TTC549 (cell line): ENCODE results near the gene GTF2F2.
"Not testable (repeated sequence)": the region's sequence is repeated elsewhere in the genome, so short reads cannot be mapped to it uniquely, and the experiment has no call there.

Experiments used
- FAIRE-seq: peaks from 2 replicates; lab custom pipeline; 2012; peaks lifted over from hg19 to GRCh38; lab: Jason Lieb, UNC

GTF2F2 gene

GRCh38 chr13:45180713-45181601 lies 60.6 kb downstream of the GTF2F2 start:
- no peak for FAIRE-seq

GRCh38 chr13:45184693-45185092 lies 64.4 kb downstream of the GTF2F2 start:
- FAIRE-seq, result no peak

- FAIRE-seq, result no peak
These were observed 65.0 kb downstream of the GTF2F2 start for GRCh38 chr13:45185286-45185685.

GRCh38 chr13:45189077-45189476 lies 68.8 kb downstream of the GTF2F2 start:
- FAIRE-seq, result not testable (repeated sequence)

- FAIRE-seq, result not testable (repeated sequence)
These were observed 69.2 kb downstream of the GTF2F2 start for GRCh38 chr13:45189511-45189910.

- FAIRE-seq, result peak; percentile 42
These were observed 71.6 kb downstream of the GTF2F2 start for GRCh38 chr13:45191874-45192273.

GRCh38 chr13:45194081-45194939 lies 74.0 kb downstream of the GTF2F2 start:
- FAIRE-seq, result peak; percentile 68

- FAIRE-seq, result no peak
These were observed 75.1 kb downstream of the GTF2F2 start for GRCh38 chr13:45195421-45195820.

GRCh38 chr13:45196096-45196495 lies 75.8 kb downstream of the GTF2F2 start:
- peak; percentile 25 for FAIRE-seq

- FAIRE-seq, result no peak
These were observed 76.3 kb downstream of the GTF2F2 start for GRCh38 chr13:45196622-45197021.

GRCh38 chr13:45198041-45198440 lies 77.7 kb downstream of the GTF2F2 start:
- FAIRE-seq, result no peak

GRCh38 chr13:45198924-45199323 lies 78.6 kb downstream of the GTF2F2 start:
- no peak for FAIRE-seq

GRCh38 chr13:45199711-45200110 lies 79.4 kb downstream of the GTF2F2 start:
- no peak for FAIRE-seq

GRCh38 chr13:45200701-45201232 lies 80.5 kb downstream of the GTF2F2 start, which contains the start of gene KCTD4:
KCTD4 (minus strand) TSS chr13:45201045; CDS start chr13:45194567, 6,478 bp downstream.
- FAIRE-seq, result no peak

- no peak for FAIRE-seq
These were observed 84.8 kb downstream of the GTF2F2 start for GRCh38 chr13:45205124-45205523.

GRCh38 chr13:45206340-45206739 lies 86.0 kb downstream of the GTF2F2 start:
- FAIRE-seq, result no peak

GRCh38 chr13:45207319-45207718 lies 87.0 kb downstream of the GTF2F2 start:
- no peak for FAIRE-seq

- FAIRE-seq, result no peak
These were observed 87.8 kb downstream of the GTF2F2 start for GRCh38 chr13:45208132-45208531.

GRCh38 chr13:45209229-45209628 lies 88.9 kb downstream of the GTF2F2 start:
- FAIRE-seq, result no peak

GRCh38 chr13:45215392-45216077 lies 95.2 kb downstream of the GTF2F2 start:
- no peak for FAIRE-seq

GRCh38 chr13:45216193-45216592 lies 95.9 kb downstream of the GTF2F2 start:
- FAIRE-seq, result no peak

GRCh38 chr13:45218689-45219088 lies 98.4 kb downstream of the GTF2F2 start:
- no peak for FAIRE-seq
